Measurements from ENCODE around the gene PLEKHJ1. TPM values are rescaled to one million over a fixed set of nuclear protein-coding genes. Genes with fewer than 3 reads are reported as not detected.
A peak's percentile ranks its signal among the peaks of the same experiment; 100 is the strongest.

The PLEKHJ1 gene
- total RNA-seq, 4 donors from 2014 or later = 41.6 to 56.7 (median 51.7) TPM

DNA sequence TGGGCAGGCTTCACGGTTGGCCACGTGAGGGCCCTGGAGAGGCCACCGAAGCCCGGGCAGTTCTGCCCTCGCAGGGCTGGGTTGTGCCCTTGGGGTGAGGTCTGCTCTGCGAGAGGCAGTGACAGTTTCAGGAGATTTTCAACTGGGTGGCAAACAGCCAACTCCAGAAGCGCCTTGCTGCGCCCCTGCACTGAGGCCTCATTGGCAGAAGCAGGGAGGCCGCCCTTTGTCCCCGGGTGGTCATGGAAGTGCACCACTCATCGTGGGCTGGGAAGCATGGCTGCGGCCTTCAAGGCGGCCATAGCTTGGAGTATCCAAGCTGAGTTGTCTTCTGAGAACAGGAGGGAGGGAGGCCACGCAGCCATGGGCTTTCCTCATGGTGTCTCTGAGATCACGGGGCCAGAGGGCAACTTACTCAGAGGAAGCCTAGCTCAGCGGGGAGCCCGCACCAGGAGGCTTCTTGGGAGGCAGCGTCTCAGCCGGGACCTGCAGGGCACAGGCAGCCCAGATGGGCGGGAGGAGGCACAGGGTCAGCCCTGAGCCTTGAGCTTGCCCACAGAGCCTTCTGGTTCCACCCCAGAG is 14.8 kb downstream of the PLEKHJ1 start:
- Histone ChIP-seq H3K27ac (peak overlapping the region in 1 of 4 donors; percentile 53), H3K4me1 (peaks cover 0 to 11% (median 0%) of the 10 kb centered on the region in 3 donors), H3K9me3 (no peaks in the 10 kb centered on the region), H3K27me3 (no peaks in the 10 kb centered on the region), H3K36me3 (peaks cover 0 to 99% of the 10 kb centered on the region in 2 donors), H3K4me3 (no peak overlapping the region)
- peak; percentile 6 for ATAC-seq
- TF ChIP-seq POLR2AphosphoS5 (IDR thresholded peaks at IDR 0.05) (no peak), POLR2A (IDR thresholded peaks at IDR 0.05) (no peak), EP300 (IDR thresholded peaks at IDR 0.05) (no peak)
- TF ChIP-seq, protein P1, sequence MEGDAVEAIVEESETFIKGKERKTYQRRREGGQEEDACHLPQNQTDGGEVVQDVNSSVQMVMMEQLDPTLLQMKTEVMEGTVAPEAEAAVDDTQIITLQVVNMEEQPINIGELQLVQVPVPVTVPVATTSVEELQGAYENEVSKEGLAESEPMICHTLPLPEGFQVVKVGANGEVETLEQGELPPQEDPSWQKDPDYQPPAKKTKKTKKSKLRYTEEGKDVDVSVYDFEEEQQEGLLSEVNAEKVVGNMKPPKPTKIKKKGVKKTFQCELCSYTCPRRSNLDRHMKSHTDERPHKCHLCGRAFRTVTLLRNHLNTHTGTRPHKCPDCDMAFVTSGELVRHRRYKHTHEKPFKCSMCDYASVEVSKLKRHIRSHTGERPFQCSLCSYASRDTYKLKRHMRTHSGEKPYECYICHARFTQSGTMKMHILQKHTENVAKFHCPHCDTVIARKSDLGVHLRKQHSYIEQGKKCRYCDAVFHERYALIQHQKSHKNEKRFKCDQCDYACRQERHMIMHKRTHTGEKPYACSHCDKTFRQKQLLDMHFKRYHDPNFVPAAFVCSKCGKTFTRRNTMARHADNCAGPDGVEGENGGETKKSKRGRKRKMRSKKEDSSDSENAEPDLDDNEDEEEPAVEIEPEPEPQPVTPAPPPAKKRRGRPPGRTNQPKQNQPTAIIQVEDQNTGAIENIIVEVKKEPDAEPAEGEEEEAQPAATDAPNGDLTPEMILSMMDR (IDR thresholded peaks at IDR 0.05) = no peak
- 70 to 89% methylated on average over 3 of the region's 20 CpGs for WGBS, 2 donors (ENCODE audit: low coverage in 1 of 2)

DNA sequence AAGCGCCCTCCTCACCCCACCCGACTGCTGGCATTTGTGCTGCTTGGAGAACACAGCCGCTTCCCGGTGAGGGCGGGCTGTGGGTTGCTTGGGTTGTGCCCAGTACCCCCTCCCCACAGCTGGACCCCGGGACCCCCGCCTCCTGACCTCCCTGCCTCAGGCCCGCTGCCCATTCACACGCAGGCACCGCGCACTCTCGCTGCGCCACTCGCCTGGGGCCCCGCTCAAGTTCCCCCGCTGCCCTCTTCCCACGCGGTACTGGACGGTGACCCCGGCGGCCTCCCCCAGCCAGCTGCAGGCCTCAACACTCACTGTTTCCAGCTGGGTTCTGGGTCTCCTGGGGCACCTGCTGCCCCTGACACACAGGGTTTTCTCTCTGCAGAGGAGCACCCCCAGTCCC is 16.4 kb downstream of the PLEKHJ1 start:
- no peak overlapping the region for H3K4me3 ChIP-seq
- no peaks in the 10 kb centered on the region for H3K9me3 ChIP-seq
- H3K4me1 ChIP-seq = peaks cover 0 to 11% (median 0%) of the 10 kb centered on the region in 3 donors
- peaks cover 0 to 99% of the 10 kb centered on the region in 2 donors for H3K36me3 ChIP-seq
- 93 to 100% methylated on average over 3 to 5 of the region's 21 CpGs for WGBS, 2 donors (ENCODE audit: low coverage in 1 of 2)
- no peaks in the 10 kb centered on the region for H3K27me3 ChIP-seq
- H3K27ac ChIP-seq = no peak overlapping the region
- TF ChIP-seq EP300 (IDR thresholded peaks at IDR 0.05) (no peak), POLR2AphosphoS5 (IDR thresholded peaks at IDR 0.05) (no peak), POLR2A (IDR thresholded peaks at IDR 0.05) (no peak)
- TF ChIP-seq, protein P1 (IDR thresholded peaks at IDR 0.05) = no peak
- no peak for ATAC-seq

DNA sequence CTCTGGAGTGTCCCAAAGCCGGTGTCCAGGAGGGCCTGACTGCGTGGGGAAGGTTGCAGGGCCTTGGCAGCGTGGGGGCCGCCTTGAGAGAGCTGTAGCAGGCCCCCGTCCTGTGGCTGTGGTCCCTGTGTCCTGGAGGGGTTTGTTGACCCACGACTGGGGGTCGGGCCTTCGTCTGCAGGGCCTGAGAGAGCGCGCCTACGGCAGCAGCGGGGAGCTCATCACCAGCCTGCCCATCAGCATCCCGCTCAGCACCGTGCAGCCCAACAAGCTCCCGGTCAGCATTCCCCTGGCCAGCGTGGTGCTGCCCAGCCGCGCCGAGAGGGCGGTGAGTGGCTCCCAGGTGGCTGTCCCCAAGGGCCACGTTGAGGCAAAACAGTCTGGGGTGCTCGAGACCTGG is 18.5 kb downstream of the PLEKHJ1 start:
- H3K27me3 ChIP-seq = no peaks in the 10 kb centered on the region
- H3K4me1 ChIP-seq = peaks cover 0 to 11% (median 0%) of the 10 kb centered on the region in 3 donors
- TF ChIP-seq, protein P1 (IDR thresholded peaks at IDR 0.05) = no peak
- TF ChIP-seq EP300 (IDR thresholded peaks at IDR 0.05) (no peak), POLR2AphosphoS5 (IDR thresholded peaks at IDR 0.05) (no peak), POLR2A (IDR thresholded peaks at IDR 0.05) (no peak)
- ATAC-seq = no peak
- no CpG with 5 or more reads among the region's 22 CpGs for WGBS, 2 donors (ENCODE audit: low coverage in 1 of 2)
- no peak overlapping the region for H3K27ac ChIP-seq
- no peak overlapping the region for H3K4me3 ChIP-seq
- no peaks in the 10 kb centered on the region for H3K9me3 ChIP-seq
- peaks cover 0 to 99% of the 10 kb centered on the region in 2 donors for H3K36me3 ChIP-seq

DNA sequence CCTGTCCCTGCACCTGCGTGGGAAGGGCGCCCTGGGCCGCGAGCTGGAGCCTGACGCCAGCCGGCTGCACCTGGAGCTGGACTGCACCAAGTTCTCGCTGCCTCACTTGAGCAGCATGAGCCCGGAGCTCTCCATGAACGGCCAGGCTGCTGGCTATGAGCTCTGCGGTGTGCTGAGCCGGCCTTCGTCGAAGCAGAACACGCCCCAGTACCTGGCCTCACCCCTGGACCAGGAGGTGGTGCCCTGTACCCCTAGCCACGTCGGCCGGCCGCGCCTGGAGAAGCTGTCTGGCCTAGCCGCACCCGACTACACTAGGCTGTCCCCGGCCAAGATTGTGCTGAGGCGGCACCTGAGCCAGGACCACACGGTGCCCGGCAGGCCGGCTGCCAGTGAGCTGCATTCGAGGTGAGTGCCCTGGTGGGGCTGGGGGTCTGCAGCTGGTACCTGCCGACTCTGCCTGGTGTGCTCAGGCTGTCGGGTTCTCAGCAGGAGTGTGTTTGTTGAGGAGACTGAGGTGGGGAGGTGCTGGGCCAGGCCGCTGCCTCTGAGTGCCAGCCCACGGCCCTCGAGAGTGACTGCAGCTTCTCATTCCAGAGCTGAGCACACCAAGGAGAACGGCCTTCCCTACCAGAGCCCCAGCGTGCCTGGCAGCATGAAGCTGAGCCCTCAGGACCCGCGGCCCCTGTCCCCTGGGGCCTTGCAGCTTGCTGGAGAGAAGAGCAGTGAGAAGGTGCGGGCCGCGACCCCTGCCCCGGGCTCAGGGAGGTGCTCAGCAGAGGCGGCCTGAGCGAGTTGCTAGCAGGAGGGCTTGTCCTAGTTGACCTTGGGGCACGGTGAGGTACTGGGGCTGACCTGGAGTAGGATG is 19.5 kb downstream of the PLEKHJ1 start:
- H3K9me3 ChIP-seq = no peaks in the 10 kb centered on the region
- WGBS, 2 donors (ENCODE audit: low coverage in 1 of 2) = no CpG with 5 or more reads among the region's 43 CpGs
- TF ChIP-seq POLR2AphosphoS5 (IDR thresholded peaks at IDR 0.05) (no peak), POLR2A (IDR thresholded peaks at IDR 0.05) (peak in 1 of 2 donors; percentile 3), EP300 (IDR thresholded peaks at IDR 0.05) (no peak)
- no peak for ATAC-seq
- peaks cover 0 to 7% (median 0%) of the 10 kb centered on the region in 3 donors for H3K4me1 ChIP-seq
- H3K27me3 ChIP-seq = no peaks in the 10 kb centered on the region
- peaks cover 0 to 99% of the 10 kb centered on the region in 2 donors for H3K36me3 ChIP-seq
- H3K27ac ChIP-seq = no peak overlapping the region
- H3K4me3 ChIP-seq = no peak overlapping the region

DNA sequence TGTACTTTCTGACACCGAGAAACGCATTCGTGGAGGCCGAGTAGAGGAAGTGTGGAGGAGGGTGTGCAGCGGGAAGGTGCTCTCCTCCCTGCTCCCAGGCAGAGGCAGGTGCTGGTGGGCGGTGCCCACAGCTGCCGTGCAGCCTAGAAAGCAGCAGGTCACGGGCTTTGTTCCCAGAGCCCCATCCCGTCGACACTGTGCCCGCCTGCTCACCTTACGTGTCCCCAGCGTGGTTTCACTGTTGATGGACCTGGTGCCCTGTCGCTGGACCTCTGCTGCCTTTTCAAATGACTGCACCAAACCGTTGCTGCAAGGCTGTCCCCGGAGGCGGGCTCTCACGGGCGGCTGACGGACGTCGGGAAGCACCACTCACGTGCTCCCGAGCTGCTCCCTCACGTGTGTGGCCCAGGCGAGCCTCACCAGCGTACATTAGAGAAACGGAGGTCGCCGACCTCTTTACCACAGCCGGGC is 20.8 kb downstream of the PLEKHJ1 start:
- TF ChIP-seq POLR2AphosphoS5 (IDR thresholded peaks at IDR 0.05) (no peak), POLR2A (IDR thresholded peaks at IDR 0.05) (no peak), EP300 (IDR thresholded peaks at IDR 0.05) (no peak)
- TF ChIP-seq, protein P1 (IDR thresholded peaks at IDR 0.05) = no peak
- H3K27ac ChIP-seq = no peak overlapping the region
- 69 to 90% methylated on average over 5 to 10 of the region's 31 CpGs for WGBS, 2 donors (ENCODE audit: low coverage in 1 of 2)
- no peaks in the 10 kb centered on the region for H3K9me3 ChIP-seq
- ATAC-seq = no peak
- H3K27me3 ChIP-seq = no peaks in the 10 kb centered on the region
- H3K36me3 ChIP-seq = peaks cover 0 to 100% of the 10 kb centered on the region in 2 donors
- no peaks in the 10 kb centered on the region for H3K4me1 ChIP-seq
- H3K4me3 ChIP-seq = no peak overlapping the region

Measured in gastroesophageal sphincter (tissue), 4 donors.